ENCODE data around the gene VPS25. TPM values are rescaled to one million over a fixed set of nuclear protein-coding genes. Genes with fewer than 3 reads are reported as not detected.

The VPS25 gene
- total RNA-seq, 1 donor from 2014 or later, result 77.5 TPM

- no peaks in the 10 kb centered on the region for H4K20me1 ChIP-seq (ENCODE audit: low read depth)
- H3K27me3 Mint-ChIP-seq (ENCODE audit: insufficient read depth, low read depth), result peaks cover 5% of the 10 kb centered on the region
- peaks cover 6% of the 10 kb centered on the region for H3K4me1 Mint-ChIP-seq
- H3F3A ChIP-seq (ENCODE audit: low read depth), result no peaks in the 10 kb centered on the region
- H2AFZ ChIP-seq (replicated peaks), result no peak overlapping the region
- H3K9me3 Mint-ChIP-seq, result no peaks in the 10 kb centered on the region
- no peak overlapping the region for H3K27ac Mint-ChIP-seq
- H3K36me3 Mint-ChIP-seq, result no peaks in the 10 kb centered on the region
- no peak overlapping the region for H3K4me3 ChIP-seq
- no peak overlapping the region for H3K4me2 ChIP-seq
- H3K27ac ChIP-seq, result no peak overlapping the region
- no peaks in the 10 kb centered on the region for H3K9me3 ChIP-seq (ENCODE audit: low read depth)
- H3K79me2 ChIP-seq (ENCODE audit: low read depth), result no peaks in the 10 kb centered on the region
- TF ChIP-seq EZH2phosphoT487 (IDR thresholded peaks at IDR 0.05) (no peak), EZH2 (IDR thresholded peaks at IDR 0.05) (no peak)
- TF ChIP-seq, protein P1, sequence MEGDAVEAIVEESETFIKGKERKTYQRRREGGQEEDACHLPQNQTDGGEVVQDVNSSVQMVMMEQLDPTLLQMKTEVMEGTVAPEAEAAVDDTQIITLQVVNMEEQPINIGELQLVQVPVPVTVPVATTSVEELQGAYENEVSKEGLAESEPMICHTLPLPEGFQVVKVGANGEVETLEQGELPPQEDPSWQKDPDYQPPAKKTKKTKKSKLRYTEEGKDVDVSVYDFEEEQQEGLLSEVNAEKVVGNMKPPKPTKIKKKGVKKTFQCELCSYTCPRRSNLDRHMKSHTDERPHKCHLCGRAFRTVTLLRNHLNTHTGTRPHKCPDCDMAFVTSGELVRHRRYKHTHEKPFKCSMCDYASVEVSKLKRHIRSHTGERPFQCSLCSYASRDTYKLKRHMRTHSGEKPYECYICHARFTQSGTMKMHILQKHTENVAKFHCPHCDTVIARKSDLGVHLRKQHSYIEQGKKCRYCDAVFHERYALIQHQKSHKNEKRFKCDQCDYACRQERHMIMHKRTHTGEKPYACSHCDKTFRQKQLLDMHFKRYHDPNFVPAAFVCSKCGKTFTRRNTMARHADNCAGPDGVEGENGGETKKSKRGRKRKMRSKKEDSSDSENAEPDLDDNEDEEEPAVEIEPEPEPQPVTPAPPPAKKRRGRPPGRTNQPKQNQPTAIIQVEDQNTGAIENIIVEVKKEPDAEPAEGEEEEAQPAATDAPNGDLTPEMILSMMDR (IDR thresholded peaks at IDR 0.05), result no peak
- no peak overlapping the region for H3K4me3 Mint-ChIP-seq
- H3K27me3 ChIP-seq, result peaks cover 30% of the 10 kb centered on the region
- no peaks in the 10 kb centered on the region for H3K36me3 ChIP-seq
- H3K4me1 ChIP-seq, result peaks cover 8% of the 10 kb centered on the region
- no peak for DNase-seq (ENCODE audit: low spot score)
- no peak overlapping the region for H3K9ac ChIP-seq
These were observed 22.4 kb upstream of the VPS25 start for GRCh38 chr17:42750739-42751344.

DNA sequence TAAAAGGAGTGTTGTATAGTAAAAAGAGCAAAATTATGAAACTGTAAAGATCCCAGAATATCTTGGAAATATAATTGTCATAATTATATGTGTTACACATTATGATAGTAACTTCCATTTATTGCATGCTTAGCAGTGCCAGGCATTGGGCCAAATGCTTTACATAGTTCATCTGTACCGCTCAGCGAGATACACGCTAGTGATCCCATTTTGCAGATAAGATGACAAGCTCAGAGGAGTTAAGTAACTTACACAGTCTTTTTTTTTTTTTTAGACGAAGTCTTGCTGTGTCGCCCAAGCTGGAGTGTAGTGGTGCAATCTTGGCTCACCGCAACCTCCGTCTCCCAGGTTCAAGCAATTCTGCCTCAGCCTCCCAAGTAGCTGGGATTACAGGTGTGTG is 21.6 kb upstream of the VPS25 start:
- Mint-ChIP-seq H3K9me3 (no peaks in the 10 kb centered on the region), H3K27ac (no peak overlapping the region), H3K4me1 (peaks cover 6% of the 10 kb centered on the region), H3K36me3 (no peaks in the 10 kb centered on the region), H3K27me3 (ENCODE audit: insufficient read depth, low read depth) (peaks cover 3% of the 10 kb centered on the region), H3K4me3 (no peak overlapping the region)
- Histone ChIP-seq H3K36me3 (no peaks in the 10 kb centered on the region), H4K20me1 (ENCODE audit: low read depth) (no peaks in the 10 kb centered on the region), H2AFZ (replicated peaks) (no peak overlapping the region), H3K27me3 (peaks cover 22% of the 10 kb centered on the region), H3F3A (ENCODE audit: low read depth) (no peaks in the 10 kb centered on the region), H3K4me2 (no peak overlapping the region), H3K27ac (no peak overlapping the region), H3K79me2 (ENCODE audit: low read depth) (no peaks in the 10 kb centered on the region), H3K4me1 (peaks cover 8% of the 10 kb centered on the region), H3K9ac (no peak overlapping the region), H3K4me3 (no peak overlapping the region), H3K9me3 (ENCODE audit: low read depth) (no peaks in the 10 kb centered on the region)
- no peak for TF ChIP-seq EZH2phosphoT487 (IDR thresholded peaks at IDR 0.05)
- no peak for TF ChIP-seq EZH2 (IDR thresholded peaks at IDR 0.05)
- TF ChIP-seq, protein P1 (IDR thresholded peaks at IDR 0.05), result no peak
- no peak for DNase-seq (ENCODE audit: low spot score)

DNA sequence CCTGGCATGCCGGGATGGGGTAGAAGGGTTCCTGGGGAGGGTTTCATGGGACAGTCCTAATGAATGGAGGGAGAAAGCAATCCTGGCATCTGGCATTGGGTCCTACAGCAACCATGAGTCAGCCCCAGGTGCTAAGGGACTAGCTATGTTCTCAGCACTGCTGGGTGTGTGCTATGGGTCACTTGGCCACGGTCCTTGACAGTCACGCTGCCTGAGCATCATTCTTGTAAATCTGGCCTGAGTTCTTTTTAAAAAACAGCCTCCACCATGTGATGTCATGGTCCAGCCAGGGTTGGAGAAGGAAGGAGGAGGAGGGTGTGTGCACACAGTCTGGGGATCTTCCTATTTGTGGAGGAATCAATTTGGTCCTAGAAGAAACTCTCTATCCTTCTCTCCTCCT is 18.5 kb upstream of the VPS25 start:
- Histone ChIP-seq H3K27ac (no peak overlapping the region), H3K4me3 (no peak overlapping the region), H3K9me3 (ENCODE audit: low read depth) (no peaks in the 10 kb centered on the region), H3K36me3 (no peaks in the 10 kb centered on the region), H3K9ac (no peak overlapping the region), H2AFZ (replicated peaks) (no peak overlapping the region), H3K27me3 (peaks cover 37% of the 10 kb centered on the region), H3K4me1 (no peaks in the 10 kb centered on the region), H3F3A (ENCODE audit: low read depth) (peaks cover 2% of the 10 kb centered on the region), H3K79me2 (ENCODE audit: low read depth) (no peaks in the 10 kb centered on the region), H3K4me2 (no peak overlapping the region), H4K20me1 (ENCODE audit: low read depth) (no peaks in the 10 kb centered on the region)
- no peaks in the 10 kb centered on the region for H3K36me3 Mint-ChIP-seq
- H3K27ac Mint-ChIP-seq, result no peak overlapping the region
- H3K4me3 Mint-ChIP-seq, result no peak overlapping the region
- H3K4me1 Mint-ChIP-seq, result no peaks in the 10 kb centered on the region
- H3K27me3 Mint-ChIP-seq (ENCODE audit: insufficient read depth, low read depth), result peaks cover 8% of the 10 kb centered on the region
- DNase-seq (ENCODE audit: low spot score), result no peak
- no peaks in the 10 kb centered on the region for H3K9me3 Mint-ChIP-seq
- TF ChIP-seq EZH2 (IDR thresholded peaks at IDR 0.05) (no peak), EZH2phosphoT487 (IDR thresholded peaks at IDR 0.05) (no peak)
- TF ChIP-seq, protein P1 (IDR thresholded peaks at IDR 0.05), result no peak

Data from neural progenitor cell (in vitro differentiated cells).